A549 treated with AZD2906 at 1 μM for 4 hours (cell line): ENCODE measurements around the gene TOP2B. TPM values are rescaled to one million over a fixed set of nuclear protein-coding genes. Genes with fewer than 3 reads are reported as not detected.

Source experiments
- total RNA-seq: library from RNA; stranded (reverse); fragments of 200-300 nt; extraction: Qiagen RNA extraction; gene quantifications from 5 replicates; pipeline ENCODE4 v1.2.3, GENCODE V29; 2022

The TOP2B gene
- 54.8 to 75.4 TPM (median 59.6 TPM) in 5 replicates for total RNA-seq

GRCh38 chr3:25664812-25665314 lies at the start of gene TOP2B:
Gene TOP2B (minus strand): TSS chr3:25664907. CDS start chr3:25664297, 610 bp downstream.

Other genes with a start within 250 kb of the TOP2B start
- 6.7 to 19.9 TPM (median 11.0 TPM) in 5 replicates for gene RARB, start 236.6 kb downstream of the TOP2B start, total RNA-seq
- gene NGLY1, start 118.5 kb upstream of the TOP2B start, total RNA-seq, result 17.1 to 22.3 TPM (median 18.6 TPM) in 5 replicates
- 17.0 to 21.0 TPM (median 19.1 TPM) in 5 replicates for gene OXSM, start 125.2 kb upstream of the TOP2B start, total RNA-seq